Esophagus squamous epithelium (tissue), 4 donors: ENCODE measurements around the gene SIDT2.
"Not testable (repeated sequence)": the region's sequence is repeated elsewhere in the genome, so short reads cannot be mapped to it uniquely, and the experiment has no call there.

Experiments used
- POLR2A ChIP-seq, 4 donors: fragments of 450-650 bp; IDR thresholded peaks; one replicate each; pipeline ENCODE4 v1.6.1; 2017; ENCODE audit warnings: antibody characterized with exemption in 4 of 4, mild to moderate bottlenecking in 4 of 4, moderate library complexity in 3 of 4
- TF ChIP-seq, protein P1 (sequence below), 6 experiments: fragments of 450-650 bp in 4 of 6; fragments of 200-600 bp in 2 of 6; sonication (generic) in 2 of 6; IDR thresholded peaks; one replicate each; pipeline ENCODE4 v1.5.1; 2016 to 2019; ENCODE audit warnings: antibody characterized with exemption in 6 of 6, mild to moderate bottlenecking in 4 of 6, moderate library complexity in 4 of 6

GRCh38 chr11:117134979-117135378 lies 43.6 kb upstream of the SIDT2 start:
- TF ChIP-seq, protein P1, sequence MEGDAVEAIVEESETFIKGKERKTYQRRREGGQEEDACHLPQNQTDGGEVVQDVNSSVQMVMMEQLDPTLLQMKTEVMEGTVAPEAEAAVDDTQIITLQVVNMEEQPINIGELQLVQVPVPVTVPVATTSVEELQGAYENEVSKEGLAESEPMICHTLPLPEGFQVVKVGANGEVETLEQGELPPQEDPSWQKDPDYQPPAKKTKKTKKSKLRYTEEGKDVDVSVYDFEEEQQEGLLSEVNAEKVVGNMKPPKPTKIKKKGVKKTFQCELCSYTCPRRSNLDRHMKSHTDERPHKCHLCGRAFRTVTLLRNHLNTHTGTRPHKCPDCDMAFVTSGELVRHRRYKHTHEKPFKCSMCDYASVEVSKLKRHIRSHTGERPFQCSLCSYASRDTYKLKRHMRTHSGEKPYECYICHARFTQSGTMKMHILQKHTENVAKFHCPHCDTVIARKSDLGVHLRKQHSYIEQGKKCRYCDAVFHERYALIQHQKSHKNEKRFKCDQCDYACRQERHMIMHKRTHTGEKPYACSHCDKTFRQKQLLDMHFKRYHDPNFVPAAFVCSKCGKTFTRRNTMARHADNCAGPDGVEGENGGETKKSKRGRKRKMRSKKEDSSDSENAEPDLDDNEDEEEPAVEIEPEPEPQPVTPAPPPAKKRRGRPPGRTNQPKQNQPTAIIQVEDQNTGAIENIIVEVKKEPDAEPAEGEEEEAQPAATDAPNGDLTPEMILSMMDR (IDR thresholded peaks at IDR 0.05) = not testable (repeated sequence)
- not testable (repeated sequence) for TF ChIP-seq POLR2A (IDR thresholded peaks at IDR 0.05)
